Head of caudate nucleus (tissue), 42 donors: ENCODE data around the gene TBCB.
"Not testable (repeated sequence)": the region's sequence is repeated elsewhere in the genome, so short reads cannot be mapped to it uniquely, and the experiment has no call there.

Source experiments
- DNase-seq, 42 donors: peaks; one replicate each; pipeline versions ENCODE4 v3.0.0 to v3.0.0-alpha.2; 2020 to 2021; ENCODE audit warnings: mixed read lengths in 7 of 42
- intact Hi-C: fragments of 100-400 bp; cut with DNase I; formaldehyde crosslinking; loops from one replicate; pipeline ENCODE4 v1.15.0; 2022

The TBCB gene

DNA sequence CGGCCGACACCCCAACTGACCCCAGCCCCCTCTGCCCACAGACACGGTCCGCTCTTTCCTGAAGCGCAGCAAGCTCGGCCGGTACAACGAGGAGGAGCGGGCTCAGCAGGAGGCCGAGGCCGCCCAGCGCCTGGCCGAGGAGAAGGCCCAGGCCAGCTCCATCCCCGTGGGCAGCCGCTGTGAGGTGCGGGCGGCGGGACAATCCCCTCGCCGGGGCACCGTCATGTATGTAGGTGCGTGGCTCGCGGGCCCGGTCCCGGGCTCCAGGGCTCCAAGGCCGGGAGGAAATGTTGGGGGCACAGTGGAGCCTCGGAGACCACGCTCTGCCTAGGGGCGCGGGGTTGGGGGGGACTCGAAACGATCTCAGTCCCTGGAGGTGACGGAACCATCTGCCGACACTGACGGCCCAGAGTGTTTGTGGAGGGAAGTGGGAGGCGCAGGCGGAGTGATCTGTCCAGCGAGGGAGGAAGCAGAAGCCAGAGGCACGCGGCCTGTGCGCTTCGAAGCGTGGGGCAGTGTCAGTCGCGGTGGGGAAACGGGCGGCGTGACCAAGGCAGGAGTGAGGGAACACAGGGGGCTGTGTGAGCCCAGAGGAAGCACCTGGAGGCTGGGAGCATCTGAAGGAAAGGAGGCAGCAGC is 6.3 kb downstream of the TBCB start:
- no peak for DNase-seq

DNA sequence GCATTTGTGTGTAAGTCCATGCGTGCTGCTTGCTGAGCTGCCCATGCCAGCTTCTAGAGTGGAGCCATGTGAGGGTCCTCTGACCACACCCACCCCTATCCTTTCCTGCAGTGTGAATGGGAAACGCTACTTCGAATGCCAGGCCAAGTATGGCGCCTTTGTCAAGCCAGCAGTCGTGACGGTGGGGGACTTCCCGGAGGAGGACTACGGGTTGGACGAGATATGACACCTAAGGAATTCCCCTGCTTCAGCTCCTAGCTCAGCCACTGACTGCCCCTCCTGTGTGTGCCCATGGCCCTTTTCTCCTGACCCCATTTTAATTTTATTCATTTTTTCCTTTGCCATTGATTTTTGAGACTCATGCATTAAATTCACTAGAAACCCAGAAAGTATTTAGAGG is 10.3 kb downstream of the TBCB start:
- no peak for DNase-seq
- intact Hi-C loops: no loop called here

More for the DNA sequence above, 6.3 kb downstream of the TBCB start:
- intact Hi-C loops: no loop called here

DNA sequence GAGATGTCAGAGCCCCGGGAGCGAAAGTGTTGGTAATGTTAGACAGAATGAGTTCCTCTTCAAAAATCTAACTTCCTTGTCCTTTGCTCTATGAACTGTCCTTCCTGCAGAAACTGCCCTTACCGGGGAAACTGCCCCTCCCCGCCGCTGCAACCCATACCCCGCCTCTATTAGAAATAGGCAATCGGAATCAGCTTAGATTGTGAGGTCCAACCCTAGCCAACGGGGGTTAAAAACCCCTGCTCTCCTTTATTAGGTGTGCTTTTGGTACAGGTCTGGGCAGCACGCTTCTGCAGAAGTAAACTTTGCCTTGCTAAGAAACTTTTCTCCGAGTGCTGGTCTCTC is 13.1 kb downstream of the TBCB start:
- intact Hi-C loops: no loop called here

DNA sequence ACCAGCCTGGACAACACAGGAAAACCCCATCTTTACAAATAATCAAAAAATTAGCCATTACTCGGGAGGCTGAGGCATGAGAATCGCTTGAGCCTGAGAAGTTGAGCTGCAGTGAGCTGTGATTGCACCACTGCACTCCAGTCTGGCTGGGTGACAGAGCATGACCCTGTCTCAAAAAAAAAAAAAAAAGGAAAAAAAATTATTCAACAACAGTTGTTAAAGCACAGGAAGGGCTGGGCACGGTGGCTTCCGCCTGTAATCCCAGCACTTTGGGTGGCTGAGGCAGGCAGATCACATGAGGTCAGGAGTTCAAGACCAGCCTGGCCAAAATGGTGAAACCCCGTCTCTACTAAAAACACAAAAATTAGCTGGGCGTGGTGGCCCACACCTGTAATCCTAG is 16.0 kb downstream of the TBCB start:
- intact Hi-C loops: loop anchor here (5.0 kb wide), 1 partner anchor 51 kb away; no protein-coding TSS in a partner anchor
- DNase-seq: not testable (repeated sequence)

More for the DNA sequence above, 13.1 kb downstream of the TBCB start:
- DNase-seq: peak in 3 of 42 donors; percentile 19 to 35 (median 22)

DNA sequence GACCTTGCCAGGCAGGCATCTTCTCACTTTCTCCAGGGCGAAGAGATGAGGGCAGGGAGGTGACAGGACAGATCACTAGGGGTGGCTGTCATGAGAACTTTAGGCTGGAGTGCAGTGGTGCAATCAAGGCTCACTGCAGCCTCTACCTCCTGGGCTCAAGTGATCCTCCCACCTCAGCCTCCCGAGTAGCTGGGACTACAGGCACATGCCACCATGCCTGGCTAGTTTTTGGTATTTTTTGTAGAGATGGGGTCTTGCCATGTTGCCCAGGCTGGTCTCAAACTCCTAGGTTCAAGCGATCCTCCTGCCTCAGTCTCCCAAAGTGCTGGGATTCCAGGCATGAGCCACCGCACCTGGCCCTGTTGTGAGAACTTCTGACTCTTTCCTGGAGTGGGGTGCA is 19.6 kb downstream of the TBCB start:
- not testable (repeated sequence) for DNase-seq

DNA sequence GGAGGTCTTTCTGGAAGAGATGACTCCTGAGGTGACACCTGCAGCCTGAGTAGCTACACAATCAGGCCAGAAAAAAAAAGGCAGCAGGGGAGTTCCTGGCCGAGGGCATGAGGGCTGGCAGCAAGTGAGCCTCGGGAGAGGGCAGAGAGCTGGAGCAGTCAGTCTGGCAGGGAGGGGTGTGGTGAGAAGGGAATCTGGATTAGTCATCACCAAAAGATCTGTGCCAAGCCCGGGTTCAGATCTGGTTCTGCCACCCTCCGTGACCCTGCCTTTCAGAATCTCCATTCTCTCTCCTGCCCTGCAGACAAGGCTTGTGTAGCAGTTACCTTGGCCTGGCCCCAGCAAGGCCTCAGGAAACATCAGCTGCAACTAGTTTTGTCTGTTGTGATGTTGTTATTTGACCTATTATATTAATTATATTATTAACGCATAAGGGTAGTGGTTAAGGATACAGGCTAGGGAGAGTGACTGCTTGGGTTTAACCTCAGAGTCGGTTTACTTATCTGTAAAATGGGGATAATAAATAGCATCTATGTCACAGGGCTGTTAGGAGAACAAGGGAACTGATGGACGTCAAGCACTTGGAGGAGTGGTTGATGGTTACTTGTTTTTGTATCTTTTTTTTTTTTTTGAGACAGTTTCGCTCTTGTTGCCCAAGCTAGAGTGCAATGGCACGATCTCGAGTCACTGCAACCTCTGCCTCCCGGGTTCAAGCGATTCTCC is 21.9 kb downstream of the TBCB start:
- DNase-seq: peak in 19 of 42 donors; percentile 18 to 75 (median 44)
- intact Hi-C loops: no loop called here

More for the DNA sequence above, 19.6 kb downstream of the TBCB start:
- intact Hi-C loops: loop anchor here (5.0 kb wide), 1 partner anchor 47 kb away; no protein-coding TSS in a partner anchor

DNA sequence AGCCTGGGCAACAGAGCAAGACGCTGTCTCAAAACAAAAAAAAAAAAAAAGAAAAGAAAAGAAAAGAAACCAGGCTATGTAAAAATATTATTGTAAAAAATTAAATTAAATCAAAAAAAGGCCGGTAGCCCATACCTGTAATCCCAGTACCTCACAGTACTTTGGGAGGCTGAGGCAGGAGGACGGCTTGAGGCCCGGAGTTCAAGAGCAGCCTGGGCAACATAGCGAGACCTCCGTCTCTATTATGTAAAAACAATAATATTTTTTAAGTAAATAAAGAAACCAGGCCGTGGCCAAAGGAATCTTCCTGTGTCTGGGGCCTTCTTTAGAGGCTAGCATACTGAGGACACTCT is 23.8 kb downstream of the TBCB start:
- no peak for DNase-seq
- intact Hi-C loops: no loop called here

DNA sequence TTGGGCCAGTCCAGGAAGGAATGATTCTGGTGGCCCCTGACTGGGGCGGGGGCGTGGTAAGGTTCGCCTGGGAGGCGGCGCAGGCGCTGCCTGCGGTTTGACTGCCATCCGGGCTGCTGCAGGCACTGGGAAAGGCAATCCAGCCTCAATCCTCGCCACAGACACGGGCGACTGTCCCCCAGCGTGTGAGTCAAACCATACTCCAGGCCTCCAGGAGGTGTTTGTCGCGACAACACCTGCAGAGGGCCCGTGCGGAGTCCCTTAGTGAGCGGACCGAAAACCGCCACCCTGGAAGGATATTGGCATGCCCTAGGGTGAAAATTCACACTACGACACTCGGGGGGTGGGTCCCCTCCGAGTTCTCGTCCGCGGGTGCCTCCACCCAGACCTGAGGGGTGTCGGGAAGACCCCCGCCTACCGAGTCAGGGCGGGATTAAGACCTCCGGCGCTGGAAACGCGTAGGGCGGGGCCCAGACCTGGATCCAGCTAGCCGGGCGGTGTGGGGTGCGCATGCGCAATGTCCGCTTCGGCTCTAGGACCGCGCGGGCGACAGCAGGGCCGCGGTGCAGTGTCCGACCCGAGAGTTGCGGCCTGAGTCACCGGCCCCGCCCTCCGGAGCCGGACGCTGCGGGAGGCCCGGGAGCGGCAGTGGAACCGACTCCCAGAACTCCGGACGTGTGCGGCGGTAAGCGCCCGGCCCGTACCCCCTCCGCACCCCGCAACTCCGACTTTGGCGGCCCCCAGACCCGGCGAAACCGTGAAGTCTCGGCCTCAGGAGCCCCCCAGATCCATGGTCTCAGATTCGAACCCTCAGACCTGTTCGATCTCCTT is 24.4 kb downstream of the TBCB start, which contains the start of gene CAPNS1:
TSS of gene CAPNS1 (plus strand) at position 594 of the 831 bp plus-strand sequence. CDS start 946 bp downstream, outside the sequence.
- DNase-seq: peak; percentile 94 to 99 (median 98)
- intact Hi-C loops: loop anchor here (1.0 kb wide), 1 partner anchor 24 kb away; the partner anchor contains the start of gene TBCB

DNA sequence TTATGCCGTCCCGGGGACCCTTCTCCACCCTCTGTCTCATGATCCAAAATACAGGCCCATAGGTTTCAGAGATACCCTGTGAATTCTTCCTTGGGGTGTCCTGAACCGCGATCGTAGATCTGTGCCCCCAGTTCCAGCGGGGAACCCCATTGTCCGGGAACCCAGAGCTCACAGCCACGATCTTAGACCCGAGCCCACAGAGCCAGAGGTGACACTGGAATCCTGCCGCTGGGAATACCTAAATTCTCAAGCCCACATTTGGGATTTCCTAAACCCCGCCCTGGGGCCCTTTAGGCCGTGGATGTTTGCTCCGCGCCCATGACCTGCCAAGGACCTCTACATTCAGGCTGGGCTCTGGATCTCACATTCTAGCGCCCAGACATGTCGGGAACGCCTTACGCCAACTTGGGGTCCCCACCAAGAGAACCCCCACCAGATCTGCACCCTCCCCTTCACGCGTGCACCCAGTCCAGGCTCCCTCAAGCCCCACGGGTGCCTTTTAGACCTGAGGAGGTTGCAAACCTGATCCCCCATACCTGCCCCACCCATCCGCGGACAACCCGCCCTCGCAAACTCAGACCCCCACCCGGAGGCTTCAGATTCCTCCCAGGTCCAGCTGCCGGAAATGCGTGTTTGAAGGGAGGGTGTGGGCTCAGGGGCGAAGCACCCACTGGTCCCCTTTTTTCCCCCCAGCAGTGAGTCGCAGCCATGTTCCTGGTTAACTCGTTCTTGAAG is 25.2 kb downstream of the TBCB start:
- peak in 35 of 42 donors; percentile 10 to 64 (median 38) for DNase-seq
- intact Hi-C loops: loop anchor here (1.0 kb wide), 1 partner anchor 25 kb away; the partner anchor contains the start of gene TBCB

DNA sequence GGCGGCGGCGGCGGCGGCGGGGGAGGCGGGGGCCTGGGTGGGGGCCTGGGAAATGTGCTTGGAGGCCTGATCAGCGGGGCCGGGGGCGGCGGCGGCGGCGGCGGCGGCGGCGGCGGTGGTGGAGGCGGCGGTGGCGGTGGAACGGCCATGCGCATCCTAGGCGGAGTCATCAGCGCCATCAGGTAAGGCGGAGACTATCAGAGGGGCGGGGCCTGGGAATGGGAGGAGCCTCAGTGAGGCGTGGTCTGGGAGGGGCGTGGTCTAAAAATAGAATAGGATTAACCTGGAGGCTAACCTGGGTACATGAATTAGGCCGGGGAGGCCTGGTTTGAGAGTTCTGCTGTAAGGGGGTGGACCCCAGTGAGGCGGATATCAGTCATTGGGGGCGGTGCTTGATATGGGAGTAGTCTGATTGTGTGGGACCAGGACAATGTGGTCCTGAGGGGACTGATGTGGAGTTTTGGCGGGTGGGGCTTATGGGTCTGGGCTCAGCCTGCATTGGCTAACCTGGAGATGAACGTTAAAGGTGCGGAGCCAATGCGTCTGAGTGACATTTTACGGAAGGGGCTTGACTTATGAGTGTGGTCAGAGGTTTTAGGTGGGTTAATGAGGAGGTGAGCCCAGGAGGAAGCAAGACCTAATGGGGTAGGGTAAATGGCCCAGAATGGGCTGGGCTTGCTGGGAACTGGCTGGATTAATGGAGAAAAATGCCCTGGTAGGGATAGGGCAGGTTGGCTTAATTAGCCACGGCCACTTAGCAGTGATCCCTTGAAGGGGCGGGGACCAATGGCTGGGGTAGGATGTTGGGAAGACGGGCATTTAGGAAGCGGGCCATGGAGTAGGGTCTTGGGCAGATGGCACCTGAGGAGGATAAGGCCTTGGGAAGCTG is 26.0 kb downstream of the TBCB start:
- DNase-seq: peak; percentile 70 to 92 (median 83)
- intact Hi-C loops: no loop called here

DNA sequence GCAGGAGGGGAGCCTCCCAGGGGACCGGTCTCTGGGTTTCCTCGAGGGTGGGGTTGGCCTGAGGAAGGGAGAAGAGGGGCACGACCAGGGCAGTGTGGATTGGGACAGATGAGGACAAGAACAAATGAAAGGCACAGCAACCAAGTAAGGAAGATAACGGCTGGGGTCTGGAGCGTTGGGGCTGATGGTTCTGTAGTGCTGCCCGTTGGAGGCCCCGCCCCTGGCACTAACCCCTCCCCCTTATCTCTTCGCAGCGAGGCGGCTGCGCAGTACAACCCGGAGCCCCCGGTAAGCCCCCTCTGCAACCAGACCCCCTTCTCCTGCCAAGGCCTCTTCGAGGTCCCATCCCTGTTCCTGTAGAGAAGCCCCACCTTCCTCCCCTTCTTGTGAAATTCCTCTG is 26.8 kb downstream of the TBCB start:
- intact Hi-C loops: no loop called here
- no peak for DNase-seq

DNA sequence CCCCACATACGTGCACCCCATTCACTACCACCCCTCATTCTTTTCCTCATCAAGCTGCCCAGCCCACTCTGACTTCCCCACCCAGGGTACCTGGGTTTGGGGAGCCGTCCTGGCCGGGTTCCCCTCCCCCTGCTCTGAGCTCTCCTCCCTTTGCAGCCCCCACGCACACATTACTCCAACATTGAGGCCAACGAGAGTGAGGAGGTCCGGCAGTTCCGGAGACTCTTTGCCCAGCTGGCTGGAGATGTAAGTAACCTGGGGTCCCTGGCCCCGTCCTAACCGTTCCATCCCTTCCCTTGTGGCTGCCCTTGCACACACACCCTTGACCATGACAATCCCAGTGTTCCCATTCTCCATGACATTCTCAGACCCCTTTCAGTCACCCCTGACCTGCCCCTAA is 27.2 kb downstream of the TBCB start:
- no peak for DNase-seq
- intact Hi-C loops: no loop called here

DNA sequence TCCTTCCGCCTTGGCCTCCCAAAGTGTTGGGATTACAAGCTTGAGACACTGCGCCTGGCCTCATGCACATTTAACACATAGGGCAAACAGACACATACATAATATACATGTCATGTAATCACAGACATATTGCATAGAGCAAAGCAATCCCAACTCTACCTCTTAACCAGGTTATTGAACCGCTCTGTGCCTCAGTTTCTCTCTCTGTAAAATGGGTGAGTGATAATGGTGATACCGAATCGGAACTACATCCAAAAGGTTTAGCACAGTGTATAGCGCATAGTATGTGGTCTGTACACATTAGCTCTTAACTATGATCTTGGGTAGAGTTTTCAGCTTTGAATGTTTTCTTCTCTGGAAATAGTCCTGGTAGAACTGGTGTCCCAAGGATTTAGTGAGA is 29.4 kb downstream of the TBCB start:
- intact Hi-C loops: no loop called here
- DNase-seq: no peak

DNA sequence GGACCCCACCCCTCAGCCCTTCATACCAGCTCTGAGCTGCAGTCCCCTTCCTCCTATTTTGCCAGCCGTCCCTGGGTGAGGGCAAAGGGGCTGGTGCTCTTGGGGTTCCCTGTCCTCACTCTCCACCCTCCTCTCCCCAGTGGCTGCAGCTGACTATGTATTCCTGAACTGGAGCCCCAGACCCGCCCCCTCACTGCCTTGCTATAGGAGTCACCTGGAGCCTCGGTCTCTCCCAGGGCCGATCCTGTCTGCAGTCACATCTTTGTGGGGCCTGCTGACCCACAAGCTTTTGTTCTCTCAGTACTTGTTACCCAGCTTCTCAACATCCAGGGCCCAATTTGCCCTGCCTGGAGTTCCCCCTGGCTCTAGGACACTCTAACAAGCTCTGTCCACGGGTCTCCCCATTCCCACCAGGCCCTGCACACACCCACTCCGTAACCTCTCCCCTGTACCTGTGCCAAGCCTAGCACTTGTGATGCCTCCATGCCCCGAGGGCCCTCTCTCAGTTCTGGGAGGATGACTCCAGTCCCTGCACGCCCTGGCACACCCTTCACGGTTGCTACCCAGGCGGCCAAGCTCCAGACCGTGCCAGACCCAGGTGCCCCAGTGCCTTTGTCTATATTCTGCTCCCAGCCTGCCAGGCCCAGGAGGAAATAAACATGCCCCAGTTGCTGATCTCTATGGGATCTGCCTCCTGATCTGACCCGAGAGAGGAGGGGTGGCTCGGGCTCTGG is 34.6 kb downstream of the TBCB start:
- intact Hi-C loops: no loop called here
- no peak for DNase-seq

DNA sequence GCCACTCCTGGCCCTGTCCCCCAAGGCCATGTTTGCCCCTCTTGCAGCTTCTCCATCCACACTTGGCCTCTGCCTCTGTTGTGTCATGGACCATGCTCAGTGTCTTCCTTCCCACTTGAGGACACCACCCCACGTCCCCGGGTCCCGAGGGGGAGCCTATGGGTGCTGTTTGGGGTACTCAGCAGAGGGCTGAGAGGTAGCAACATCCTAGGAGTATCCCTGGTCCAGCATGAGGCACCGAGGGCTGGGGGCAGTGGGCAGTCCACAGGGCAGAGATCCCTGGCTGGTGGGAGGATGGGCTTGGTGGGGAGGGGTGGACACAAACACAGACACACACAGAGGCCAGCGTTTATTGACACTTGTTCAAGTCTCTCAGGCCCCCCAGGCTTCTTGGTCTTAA is 35.3 kb downstream of the TBCB start:
- intact Hi-C loops: no loop called here
- no peak for DNase-seq

DNA sequence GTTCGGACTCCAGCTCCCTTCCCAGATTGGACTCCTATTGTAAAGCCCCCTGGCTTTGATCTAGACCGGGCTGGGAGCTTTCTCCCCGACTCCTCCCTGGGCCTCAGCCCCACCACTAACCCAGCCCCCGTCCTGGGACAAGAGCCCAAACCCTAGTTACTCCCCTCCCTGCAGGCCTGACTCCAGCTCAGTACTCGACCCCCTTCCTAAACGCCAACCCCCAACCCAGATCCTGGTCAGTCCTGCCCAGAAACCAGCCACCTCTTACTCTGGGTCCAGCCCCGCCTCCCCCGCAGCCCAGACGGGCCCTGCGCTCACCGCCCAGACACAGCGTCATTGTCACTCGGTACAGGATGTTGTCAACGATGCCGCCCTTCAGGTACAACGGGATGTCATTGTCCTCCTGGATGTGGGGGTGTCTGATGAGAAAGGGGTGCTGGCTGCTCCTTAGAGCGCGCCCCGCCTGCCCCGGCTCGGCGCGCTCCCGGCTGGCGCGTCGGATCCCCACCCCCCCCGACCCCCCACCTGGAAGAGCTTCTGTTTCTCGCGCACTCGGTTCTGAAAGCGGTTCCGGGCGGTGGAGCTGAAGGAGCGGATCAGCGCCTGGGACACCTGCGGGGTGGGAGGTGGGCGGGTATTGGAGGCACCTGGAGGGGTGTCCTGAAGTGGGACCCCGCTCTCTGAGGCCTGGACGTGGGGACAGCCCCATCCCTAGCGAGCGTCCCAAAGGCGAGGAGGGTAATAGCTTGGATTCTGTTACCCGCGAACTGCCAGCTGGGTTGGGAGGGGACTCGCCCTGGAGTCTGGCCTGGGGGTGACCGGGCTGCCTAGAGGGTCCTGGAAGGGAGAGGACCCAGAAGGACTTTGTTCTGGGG is 36.1 kb downstream of the TBCB start:
- intact Hi-C loops: no loop called here
- DNase-seq: peak in 2 of 42 donors; percentile 20 to 29

DNA sequence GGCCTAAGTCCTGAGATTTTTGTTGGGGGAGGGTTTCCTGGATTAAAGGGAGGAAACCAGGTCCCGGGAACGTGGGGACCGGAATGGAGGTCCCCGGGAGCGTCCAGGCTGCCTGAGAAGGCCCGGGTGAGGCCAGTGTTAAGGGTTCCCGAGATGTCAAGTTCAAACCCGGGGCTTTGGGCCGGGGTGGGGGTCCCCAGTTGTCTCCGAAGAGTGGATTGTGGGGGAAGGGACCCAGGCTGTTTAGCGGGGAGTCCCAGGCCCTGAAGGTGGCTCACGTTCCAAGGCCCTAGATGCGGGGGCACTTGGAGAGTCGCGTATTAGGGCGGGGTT is 36.7 kb downstream of the TBCB start:
- intact Hi-C loops: no loop called here

More for the DNA sequence above, 36.7 kb downstream of the TBCB start:
- DNase-seq: no peak
